Large intestine (tissue), 1 donor: ENCODE results near the gene ENTPD1. TPM values are rescaled to one million over a fixed set of nuclear protein-coding genes. Genes with fewer than 3 reads are reported as not detected.

Source experiments
- polyA plus RNA-seq: library from polyadenylated mRNA; unstranded; fragments of 120-200 nt; gene quantifications from one replicate; pipeline ENCODE4 v1.2.1, GENCODE V29; 2013

Gene ENTPD1
- polyA plus RNA-seq, 1 donor: 21.3 TPM

Other genes with a start within 250 kb of the ENTPD1 start
- 60.2 TPM for gene SORBS1, start 194.8 kb upstream of the ENTPD1 start, polyA plus RNA-seq
- gene ALDH18A1, start 99.5 kb upstream of the ENTPD1 start, polyA plus RNA-seq: 209 TPM
- 66.9 TPM for gene TCTN3, start 62.2 kb upstream of the ENTPD1 start, polyA plus RNA-seq
- gene CC2D2B, start 151.8 kb downstream of the ENTPD1 start, polyA plus RNA-seq: 1.2 TPM